Neuronal stem cell (in vitro differentiated cells): Measurements from ENCODE around the gene MMP21.
A peak's percentile ranks its signal among the peaks of the same experiment; 100 is the strongest.

ENCODE experiments used
- DNase-seq: peaks from one replicate; pipeline ENCODE4 v3.0.0-alpha.2; 2013; ENCODE audit warnings: low spot score
- H2AFZ ChIP-seq: one replicate; pipeline ENCODE4 v1.6.1; 2013; ENCODE audit warnings: mild to moderate bottlenecking, low read length, inconsistent platforms
- H2AK5ac ChIP-seq: 2 replicates; pipeline ENCODE4 v1.6.1; 2013; ENCODE audit warnings: low read depth, mild to moderate bottlenecking, inconsistent platforms, low read length, moderate library complexity, mixed read lengths
- H2BK120ac ChIP-seq: 2 replicates; pipeline ENCODE4 v1.6.1; 2013; ENCODE audit warnings: low read depth, mild to moderate bottlenecking, inconsistent platforms, low read length, moderate library complexity, mixed read lengths
- H2BK12ac ChIP-seq: one replicate; pipeline ENCODE4 v1.6.1; 2013; ENCODE audit warnings: low read length, inconsistent platforms
- H2BK15ac ChIP-seq: 2 replicates; pipeline ENCODE4 v1.6.1; 2013; ENCODE audit warnings: mild to moderate bottlenecking, low read length, inconsistent platforms, mixed read lengths
- H2BK5ac ChIP-seq: one replicate; pipeline ENCODE4 v1.6.1; 2013; ENCODE audit warnings: inconsistent platforms, mild to moderate bottlenecking, low read length, moderate library complexity
- H3K14ac ChIP-seq: one replicate; pipeline ENCODE4 v1.6.1; 2013; ENCODE audit warnings: low read length, inconsistent platforms
- H3K18ac ChIP-seq: 2 replicates; pipeline ENCODE4 v1.6.1; 2013; ENCODE audit warnings: low read length, inconsistent platforms
- H3K23ac ChIP-seq: 2 replicates; pipeline ENCODE4 v1.6.1; 2013; ENCODE audit warnings: low read depth, mild to moderate bottlenecking, mixed read lengths, low read length, inconsistent platforms; ENCODE audit not compliant: poor library complexity
- H3K27ac ChIP-seq: replicated peaks from 3 replicates; pipeline ENCODE4 v1.5.1; 2013; ENCODE audit warnings: low read length, inconsistent platforms
- H3K27me3 ChIP-seq, 3 experiments: 2 replicates each; pipeline ENCODE4 v1.6.1; 2013; ENCODE audit warnings: low read length in 3 of 3, mild to moderate bottlenecking in 2 of 3, inconsistent platforms in 1 of 3, low read depth in 1 of 3, mixed read lengths in 1 of 3, moderate library complexity in 1 of 3; ENCODE audit not compliant: control insufficient read depth in 3 of 3, insufficient read depth in 3 of 3
- H3K36me3 ChIP-seq, 2 donors: replicated peaks in 1 of 2; 2 replicates each; pipeline ENCODE4 v1.6.1; 2013; ENCODE audit warnings: low read length in 2 of 2; ENCODE audit not compliant: control insufficient read depth in 2 of 2, insufficient read depth in 2 of 2
- H3K4ac ChIP-seq: 2 replicates; pipeline ENCODE4 v1.6.1; 2013; ENCODE audit warnings: inconsistent platforms, mild to moderate bottlenecking, low read length, moderate library complexity
- H3K4me1 ChIP-seq, 2 donors: 1 replicate in 1 of 2; 2 replicates in 1 of 2; pipeline ENCODE4 v1.6.1; 2013; ENCODE audit warnings: low read length in 2 of 2, low read depth in 1 of 2; ENCODE audit not compliant: control insufficient read depth in 2 of 2, insufficient read depth in 1 of 2
- H3K4me2 ChIP-seq: one replicate; pipeline ENCODE4 v1.6.1; 2013; ENCODE audit warnings: mild to moderate bottlenecking, low read length, inconsistent platforms; ENCODE audit not compliant: insufficient read depth, poor library complexity, severe bottlenecking
- H3K4me3 ChIP-seq, 2 donors: 2 replicates each; pipeline ENCODE4 v1.5.1; 2013; ENCODE audit warnings: low read length in 2 of 2, mild to moderate bottlenecking in 2 of 2, inconsistent platforms in 1 of 2, moderate library complexity in 1 of 2
- H3K79me1 ChIP-seq: one replicate; pipeline ENCODE4 v1.6.1; 2013; ENCODE audit warnings: low read depth, mild to moderate bottlenecking, inconsistent platforms, low read length, moderate library complexity
- H3K9ac ChIP-seq: one replicate; pipeline ENCODE4 v1.6.1; 2013; ENCODE audit warnings: mild to moderate bottlenecking, low read depth, low read length, inconsistent platforms; ENCODE audit not compliant: poor library complexity
- H3K9me3 ChIP-seq, 2 donors: replicated peaks in 1 of 2; 2 replicates each; pipeline versions ENCODE3 to v1.6.1; 2013; ENCODE audit warnings: low read length in 2 of 2, mild to moderate bottlenecking in 2 of 2, inconsistent platforms in 1 of 2, low read depth in 1 of 2, mixed read lengths in 1 of 2, moderate library complexity in 1 of 2; ENCODE audit not compliant: control insufficient read depth in 2 of 2, insufficient read depth in 1 of 2
- H4K8ac ChIP-seq: one replicate; pipeline ENCODE4 v1.6.1; 2013; ENCODE audit warnings: low read depth, mild to moderate bottlenecking, inconsistent platforms, low read length, moderate library complexity
- H4K91ac ChIP-seq: one replicate; pipeline ENCODE4 v1.6.1; 2013; ENCODE audit warnings: low read length, low read depth, mild to moderate bottlenecking, inconsistent platforms; ENCODE audit not compliant: poor library complexity
- WGBS, 2 donors: extraction: QIAGEN DNeasy Blood & Tissue Kit; methylation state at CpG; one replicate each; pipeline ENCODE4 v1.1.7; 2013; ENCODE audit warnings: missing lambda C conversion rate in 2 of 2, mixed read lengths in 1 of 2; ENCODE audit not compliant: insufficient read length in 2 of 2, insufficient replicate concordance in 1 of 2; ENCODE audit errors: extremely low coverage in 2 of 2; 5-methylcytosine and 5-hydroxymethylcytosine counted together

Gene MMP21

GRCh38 chr10:125802739-125803138 lies 27.1 kb upstream of the MMP21 start:
- H3K36me3 ChIP-seq = peaks cover 9 to 36% of the 10 kb centered on the region in 2 donors
- H3K4ac ChIP-seq = no peak overlapping the region
- H3K27ac ChIP-seq = no peak overlapping the region
- WGBS, 2 donors = no CpG with 5 or more reads among the region's 7 CpGs
- no peak for DNase-seq
- H3K4me3 ChIP-seq = no peak overlapping the region
- no peak overlapping the region for H2BK15ac ChIP-seq
- H2BK120ac ChIP-seq = no peak overlapping the region
- H3K14ac ChIP-seq = no peak overlapping the region
- no peak overlapping the region for H2BK5ac ChIP-seq
- H4K8ac ChIP-seq = no peak overlapping the region
- no peak overlapping the region for H3K4me2 ChIP-seq
- no peak overlapping the region for H3K23ac ChIP-seq
- H3K27me3 ChIP-seq = no peaks in the 10 kb centered on the region
- H3K79me1 ChIP-seq = no peaks in the 10 kb centered on the region
- H3K9me3 ChIP-seq = no peaks in the 10 kb centered on the region
- H3K18ac ChIP-seq = no peak overlapping the region
- no peak overlapping the region for H2BK12ac ChIP-seq
- H3K9ac ChIP-seq = no peak overlapping the region
- no peak overlapping the region for H2AFZ ChIP-seq
- H4K91ac ChIP-seq = no peak overlapping the region
- H3K4me1 ChIP-seq = no peaks in the 10 kb centered on the region
- H2AK5ac ChIP-seq = no peak overlapping the region

DNA sequence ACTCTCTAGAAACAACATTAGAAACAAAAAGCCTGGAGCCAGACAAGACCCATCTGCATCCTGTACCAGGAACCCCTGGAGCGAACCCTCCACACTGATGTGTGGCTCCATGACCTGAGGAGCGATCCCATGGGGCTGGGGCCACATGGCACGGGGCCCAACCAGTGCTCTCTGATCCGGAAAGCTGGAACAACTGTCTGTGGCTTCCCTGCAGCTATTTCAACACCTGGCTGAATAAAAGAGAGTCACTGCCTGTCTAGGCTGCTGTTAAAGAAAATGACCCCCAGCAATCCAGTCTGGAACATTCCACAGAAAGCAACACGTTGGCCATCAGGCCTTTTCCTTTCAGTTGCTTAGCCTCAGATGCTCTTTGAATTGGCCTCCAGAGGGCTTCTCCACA lies 26.5 kb upstream of the MMP21 start:
- no peak overlapping the region for H3K18ac ChIP-seq
- no CpG with 5 or more reads among the region's 5 CpGs for WGBS, 2 donors
- H2BK5ac ChIP-seq = no peak overlapping the region
- H3K9ac ChIP-seq = no peak overlapping the region
- no peaks in the 10 kb centered on the region for H3K9me3 ChIP-seq
- H3K79me1 ChIP-seq = no peaks in the 10 kb centered on the region
- no peak for DNase-seq
- H2BK120ac ChIP-seq = no peak overlapping the region
- H3K4me3 ChIP-seq = no peak overlapping the region
- H2AFZ ChIP-seq = no peak overlapping the region
- no peaks in the 10 kb centered on the region for H3K27me3 ChIP-seq
- H3K27ac ChIP-seq = no peak overlapping the region
- H2AK5ac ChIP-seq = no peak overlapping the region
- H3K36me3 ChIP-seq = peaks cover 11 to 35% of the 10 kb centered on the region in 2 donors
- H2BK15ac ChIP-seq = no peak overlapping the region
- H3K23ac ChIP-seq = no peak overlapping the region
- H3K14ac ChIP-seq = no peak overlapping the region
- no peak overlapping the region for H3K4ac ChIP-seq
- no peak overlapping the region for H3K4me2 ChIP-seq
- H3K4me1 ChIP-seq = no peaks in the 10 kb centered on the region
- H2BK12ac ChIP-seq = no peak overlapping the region
- H4K8ac ChIP-seq = no peak overlapping the region
- no peak overlapping the region for H4K91ac ChIP-seq

- no peak overlapping the region for H2BK120ac ChIP-seq
- H3K14ac ChIP-seq = no peak overlapping the region
- H3K4me1 ChIP-seq = no peaks in the 10 kb centered on the region
- no peaks in the 10 kb centered on the region for H3K27me3 ChIP-seq
- H3K18ac ChIP-seq = no peak overlapping the region
- H2BK15ac ChIP-seq = no peak overlapping the region
- no peak overlapping the region for H2AFZ ChIP-seq
- no CpG with 5 or more reads among the region's 1 CpG for WGBS, 2 donors
- H3K36me3 ChIP-seq = peaks cover 11 to 33% of the 10 kb centered on the region in 2 donors
- H3K4me3 ChIP-seq = no peak overlapping the region
- H3K4me2 ChIP-seq = no peak overlapping the region
- H3K4ac ChIP-seq = no peak overlapping the region
- DNase-seq = no peak
- no peaks in the 10 kb centered on the region for H3K9me3 ChIP-seq
- no peak overlapping the region for H2AK5ac ChIP-seq
- no peak overlapping the region for H4K91ac ChIP-seq
- H3K27ac ChIP-seq = no peak overlapping the region
- no peaks in the 10 kb centered on the region for H3K79me1 ChIP-seq
- no peak overlapping the region for H4K8ac ChIP-seq
- no peak overlapping the region for H3K23ac ChIP-seq
- H3K9ac ChIP-seq = no peak overlapping the region
- no peak overlapping the region for H2BK12ac ChIP-seq
- H2BK5ac ChIP-seq = no peak overlapping the region
Measured at GRCh38 chr10:125801574-125801973, 26.0 kb upstream of the MMP21 start.

DNA sequence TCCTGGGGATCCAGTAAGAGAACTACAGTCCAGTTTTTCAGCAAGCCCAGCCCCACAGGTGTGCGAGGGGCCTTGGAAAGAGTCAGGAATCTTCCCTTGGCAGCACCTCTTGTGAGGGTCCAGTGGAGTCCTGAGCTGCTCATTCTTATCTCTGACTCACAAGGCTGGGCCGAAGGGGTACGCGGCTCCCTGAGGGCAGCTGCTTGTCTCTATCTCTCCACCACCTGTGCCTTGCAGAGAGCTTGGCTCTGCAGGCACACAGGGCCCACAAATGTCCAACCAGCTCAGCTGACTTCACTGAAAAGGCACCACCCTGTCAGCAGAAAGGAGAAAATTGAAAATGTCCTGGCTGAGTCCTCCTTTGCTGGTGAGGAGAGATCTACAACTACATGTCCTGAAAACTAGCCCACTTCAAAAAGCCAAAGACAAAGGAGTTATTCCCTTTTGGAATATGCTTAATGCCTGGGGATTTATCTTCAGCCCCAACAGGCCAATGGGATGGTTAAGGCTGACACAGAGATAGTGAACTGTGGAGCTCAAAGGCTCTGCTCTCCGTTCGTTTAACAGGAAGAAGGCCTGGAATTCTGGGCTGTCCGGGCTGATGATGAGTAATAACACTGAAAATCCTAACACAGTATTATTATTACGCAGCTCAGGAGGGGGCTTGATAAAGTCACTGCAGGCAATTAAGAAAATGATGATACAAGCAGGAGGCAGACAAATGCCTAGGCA lies 24.0 kb upstream of the MMP21 start:
- H3K27ac ChIP-seq = no peak overlapping the region
- no peak overlapping the region for H2BK120ac ChIP-seq
- no peak overlapping the region for H4K91ac ChIP-seq
- no peaks in the 10 kb centered on the region for H3K9me3 ChIP-seq
- H3K23ac ChIP-seq = peak overlapping the region; percentile 40
- H3K4ac ChIP-seq = no peak overlapping the region
- no peak overlapping the region for H2BK12ac ChIP-seq
- no peak overlapping the region for H2BK15ac ChIP-seq
- no peaks in the 10 kb centered on the region for H3K27me3 ChIP-seq
- H3K36me3 ChIP-seq = peaks cover 6 to 29% of the 10 kb centered on the region in 2 donors
- no CpG with 5 or more reads among the region's 8 CpGs for WGBS, 2 donors
- no peak overlapping the region for H3K4me2 ChIP-seq
- H3K4me3 ChIP-seq = no peak overlapping the region
- DNase-seq = no peak
- H3K79me1 ChIP-seq = no peaks in the 10 kb centered on the region
- no peak overlapping the region for H2BK5ac ChIP-seq
- no peak overlapping the region for H2AK5ac ChIP-seq
- no peaks in the 10 kb centered on the region for H3K4me1 ChIP-seq
- peak overlapping the region; percentile 57 for H3K14ac ChIP-seq
- H3K9ac ChIP-seq = no peak overlapping the region
- no peak overlapping the region for H2AFZ ChIP-seq
- no peak overlapping the region for H4K8ac ChIP-seq
- no peak overlapping the region for H3K18ac ChIP-seq
